GM12878 (cell line): ENCODE data around the gene CTNNBIP1. TPM values are rescaled to one million over a fixed set of nuclear protein-coding genes. Genes with fewer than 3 reads are reported as not detected.

Experiments
- ATAC-seq: fragments of 200-7000 bp; cut with Tn5 transposase; 3 replicates; pipeline ENCODE4 v1.9.1; 2020; ENCODE audit warnings: mild to moderate bottlenecking, moderate library complexity
- BruUV-seq: library from RNA; stranded (reverse); fragments of 400-500 nt; replicated peaks from 2 replicates; lab custom pipeline; 2021; lab: Mats Ljungman, UMichigan
- CTCF ChIA-PET: fragments of 300-600 bp; sonication (Branson Sonifier 250); formaldehyde crosslinking; extraction: SDS; loops from one replicate; lab custom pipeline; 2021; ENCODE audit warnings: inconsistent platforms; lab: Yijun Ruan, JAX
- POLR2A ChIA-PET: fragments of 350-600 bp; formaldehyde crosslinking; extraction: SDS; loops from one replicate; lab custom pipeline; 2021; ENCODE audit warnings: inconsistent platforms; lab: Charles Lee
- RAD21 ChIA-PET: fragments of 300-600 bp; sonication (Branson Sonifier 250); formaldehyde crosslinking; loops from one replicate; lab custom pipeline; 2023; ENCODE audit warnings: antibody characterized with exemption; ENCODE audit not compliant: unreplicated experiment; lab: Charles Lee
- SMC1A ChIA-PET: fragments of 300-600 bp; sonication (Branson Sonifier 250); formaldehyde crosslinking; loops from one replicate; lab custom pipeline; 2023; ENCODE audit not compliant: unreplicated experiment, uncharacterized antibody; lab: Charles Lee
- DNase-seq: peaks from one replicate; pipeline ENCODE4 v3.0.0-alpha.2; 2011; ENCODE audit warnings: low read depth, low spot score
- FAIRE-seq: peaks from 3 replicates; lab custom pipeline; 2011; peaks lifted over from hg19 to GRCh38; lab: Jason Lieb, UNC
- H2AFZ ChIP-seq: 2 replicates; pipeline ENCODE4 v1.6.0; 2011; ENCODE audit warnings: low read depth, low read length, control low read depth; ENCODE audit not compliant: control insufficient read depth
- H3K27ac ChIP-seq: 2 replicates; pipeline ENCODE4 v1.5.1; 2011; ENCODE audit warnings: control low read depth; ENCODE audit not compliant: control insufficient read depth, insufficient read depth
- H3K27me3 ChIP-seq, 2 experiments: replicated peaks in 1 of 2; 2 replicates each; pipeline versions ENCODE4 v1.6.0 to v1.6.1; 2011; ENCODE audit warnings: low read length in 1 of 2; ENCODE audit not compliant: control insufficient read depth in 2 of 2, insufficient read depth in 2 of 2
- H3K36me3 ChIP-seq, 2 experiments: 2 replicates each; pipeline ENCODE4 v1.5.1; 2011; ENCODE audit warnings: low read length in 1 of 2; ENCODE audit not compliant: control insufficient read depth in 2 of 2, insufficient read depth in 2 of 2
- H3K4me1 ChIP-seq: 2 replicates; pipeline ENCODE4 v1.6.1; 2011; ENCODE audit warnings: mild to moderate bottlenecking, low read length, moderate library complexity, mixed read lengths; ENCODE audit not compliant: control insufficient read depth, insufficient read depth
- H3K4me2 ChIP-seq: 2 replicates; pipeline ENCODE4 v1.6.0; 2011; ENCODE audit warnings: control low read depth; ENCODE audit not compliant: control insufficient read depth, insufficient read depth
- H3K4me3 ChIP-seq: fragments of 200-600 bp; sonication (generic); 2 replicates; pipeline ENCODE4 v1.5.1; 2016
- H3K79me2 ChIP-seq: 2 replicates; pipeline ENCODE4 v1.6.0; 2011; ENCODE audit warnings: low read length; ENCODE audit not compliant: control insufficient read depth, insufficient read depth
- H3K9ac ChIP-seq: 2 replicates; pipeline ENCODE4 v1.8.0; 2011; ENCODE audit warnings: low read length, control low read depth, mixed read lengths; ENCODE audit not compliant: control insufficient read depth, insufficient read depth
- H3K9me3 ChIP-seq: replicated peaks from 3 replicates; pipeline ENCODE4 v1.5.1; 2011; ENCODE audit warnings: mild to moderate bottlenecking, low read length; ENCODE audit not compliant: control insufficient read depth, insufficient read depth
- H4K20me1 ChIP-seq: 2 replicates; pipeline ENCODE4 v1.6.0; 2011; ENCODE audit not compliant: control insufficient read depth, insufficient read depth
- CREB1 ChIP-seq: IDR thresholded peaks from 2 replicates; pipeline ENCODE4 v1.6.1; 2012; ENCODE audit warnings: low read depth, mild to moderate bottlenecking, inconsistent platforms
- ETV6 ChIP-seq, 2 experiments: fragments of 450-650 bp in 1 of 2; IDR thresholded peaks in 1 of 2; conservative IDR thresholded peaks in 1 of 2; 2 replicates each; pipeline ENCODE4 v1.6.1; 2014; ENCODE audit warnings: antibody characterized with exemption in 1 of 2, borderline replicate concordance in 1 of 2, low read depth in 1 of 2, mild to moderate bottlenecking in 1 of 2, moderate library complexity in 1 of 2
- HSF1 ChIP-seq: fragments of 150-350 bp; IDR thresholded peaks from 2 replicates; pipeline ENCODE4 v1.6.1; 2014; ENCODE audit warnings: mild to moderate bottlenecking, low read depth, low read length
- NFIC ChIP-seq: IDR thresholded peaks from 2 replicates; pipeline ENCODE4 v1.6.1; 2012; ENCODE audit warnings: low read depth, mild to moderate bottlenecking, inconsistent platforms, low read length, moderate library complexity
- SMAD5 ChIP-seq: IDR thresholded peaks from 2 replicates; pipeline ENCODE4 v1.6.1; 2016; ENCODE audit warnings: antibody characterized with exemption, low read depth
- SMARCA5 ChIP-seq: fragments of 450-650 bp; IDR thresholded peaks from 2 replicates; pipeline ENCODE4 v1.6.1; 2017; ENCODE audit warnings: mild to moderate bottlenecking
- USF1 ChIP-seq: IDR thresholded peaks from 2 replicates; pipeline ENCODE4 v1.6.1; 2011; ENCODE audit warnings: borderline replicate concordance, low read depth, mild to moderate bottlenecking, moderate library complexity, mixed read lengths, low read length; ENCODE audit not compliant: insufficient read depth; ENCODE audit errors: extremely low read length
- YBX1 ChIP-seq: fragments of 450-650 bp; IDR thresholded peaks from 2 replicates; pipeline ENCODE4 v1.6.1; 2016; ENCODE audit warnings: antibody characterized with exemption
- WGBS: methylation state at CpG from one replicate; pipeline ENCODE4 v1.1.6; 2016; ENCODE audit warnings: low lambda C conversion rate; ENCODE audit not compliant: insufficient replicate concordance, insufficient coverage; ENCODE audit errors: missing lambda C conversion rate; 5-methylcytosine and 5-hydroxymethylcytosine counted together
- in situ Hi-C: fragments of 300-500 bp; cut with MboI; formaldehyde crosslinking; loops from 9 replicates; pipeline ENCODE4 v1.14.3; 2018; ENCODE audit warnings: mixed read lengths
- intact Hi-C: fragments of 100-400 bp; cut with micrococcal nuclease; formaldehyde crosslinking; loops from one replicate; pipeline ENCODE4 v1.14.2; 2022; ENCODE audit not compliant: unreplicated experiment
- polyA plus RNA-seq, 11 experiments: library from polyadenylated mRNA; depleted of rRNA in 4 of 11; unstranded in 6 of 11; stranded (reverse) in 5 of 11; fragments of >200 nt; fragmentation: Nextera tagmentation in 4 of 11; fragmentation: Illumina TruSeq in 1 of 11; extraction: Ambion mirVana in 4 of 11; extraction: Trizol in 1 of 11; gene quantifications; 1 replicate in 1 of 11; 2 replicates in 10 of 11; pipeline versions ENCODE4 v1.2.1 to v1.2.3, GENCODE V29; 2011 to 2016; ENCODE audit warnings: inconsistent platforms in 2 of 11, missing spikeins in 2 of 11, low read depth in 1 of 11
- total RNA-seq, 4 experiments: library from RNA; depleted of rRNA in 3 of 4; stranded (reverse); fragments of >200 nt in 3 of 4; fragmentation: Illumina TruSeq in 1 of 4; extraction: Trizol in 1 of 4; gene quantifications; 2 replicates each; pipeline versions ENCODE4 v1.2.1 to v1.2.3, GENCODE V29; 2013 to 2021

The CTNNBIP1 gene
- total and polyA plus RNA-seq, 10 of the 15 experiments (the other 5 are each of a cell fraction or from before 2014, with no cell fraction given) = 0.42 to 31.8 (median 10.8) TPM

- TF ChIP-seq HSF1 (no peak), ETV6 (conservative IDR thresholded peaks at IDR 0.05 in 1 of 2, IDR thresholded peaks at IDR 0.05 in 1 of 2; ENCODE audit: borderline replicate concordance in 1 of 2, low read depth in 1 of 2) (no peak), SMAD5 (no peak), SMARCA5 (no peak), YBX1 (no peak), NFIC (no peak)
Measured at GRCh38 chr1:9922342-9922741, 12.3 kb upstream of the CTNNBIP1 start (continued).

- Histone ChIP-seq H3K79me2 (no peaks in the 10 kb centered on the region), H3K4me3 (no peak overlapping the region), H3K9me3 (no peaks in the 10 kb centered on the region), H4K20me1 (no peaks in the 10 kb centered on the region), H2AFZ (no peak overlapping the region)
- FAIRE-seq = no peak
- TF ChIP-seq CREB1 (no peak), USF1 (no peak)
- TF ChIP-seq, all 136 proteins: peak for 0
- ChIA-PET CTCF (interaction anchor here (1.6 kb wide), 1 partner anchor 90 kb away, joined by 4 read pairs; no protein-coding TSS in a partner anchor), SMC1A (no interaction called here), RAD21 (no interaction called here), POLR2A (no interaction called here)
- Histone ChIP-seq H3K4me1 (no peaks in the 10 kb centered on the region), H3K27ac (no peak overlapping the region), H3K4me2 (no peak overlapping the region), H3K36me3 (no peaks in the 10 kb centered on the region), H3K27me3 (no peaks in the 10 kb centered on the region), H3K9ac (no peak overlapping the region)
- WGBS = 77% methylated on average over 5 of the region's 5 CpGs
- no peak for DNase-seq
- intact Hi-C loops (no loop called here), in situ Hi-C loops (no loop called here)
- BruUV-seq = no TSS peak
- no peak for ATAC-seq
Measured at GRCh38 chr1:9920606-9921005, 10.5 kb upstream of the CTNNBIP1 start.
